Motor neuron (in vitro differentiated cells): ENCODE measurements around the gene SLC35E2B. TPM values are rescaled to one million over a fixed set of nuclear protein-coding genes. Genes with fewer than 3 reads are reported as not detected.
A peak's percentile ranks its signal among the peaks of the same experiment; 100 is the strongest.

ENCODE experiments used
- ATAC-seq, 8 experiments: fragments of 200-7000 bp; cut with Tn5 transposase; replicated peaks in 6 of 8; 2 replicates each; pipeline ENCODE4 v1.8.0; 2021; ENCODE audit warnings: mild to moderate bottlenecking in 8 of 8, moderate library complexity in 8 of 8
- H3K27ac ChIP-seq, 2 donors: fragments of 250-450 bp; sonication (Bioruptor Pico); 2 replicates each; pipeline ENCODE4 v1.9.0; 2021; ENCODE audit warnings: antibody characterized with exemption in 2 of 2, mild to moderate bottlenecking in 2 of 2, moderate library complexity in 1 of 2
- H3K4me1 ChIP-seq, 2 donors: fragments of 250-450 bp; sonication (Bioruptor Pico); replicated peaks in 1 of 2; 2 replicates each; pipeline ENCODE4 v1.6.1; 2021; ENCODE audit warnings: antibody characterized with exemption in 2 of 2, mild to moderate bottlenecking in 2 of 2, moderate library complexity in 1 of 2
- H3K4me3 ChIP-seq, 5 donors: fragments of 250-450 bp; sonication (Bioruptor Pico); 2 replicates each; pipeline ENCODE4 v1.9.0; 2021; ENCODE audit warnings: antibody characterized with exemption in 5 of 5, mild to moderate bottlenecking in 5 of 5, moderate library complexity in 4 of 5
- WGBS, 10 experiments: fragments of 450-650 bp; shearing (Covaris generic); methylation state at CpG; one replicate each; pipeline ENCODE4 v1.0.0; 2022; 5-methylcytosine and 5-hydroxymethylcytosine counted together
- in situ Hi-C, 9 experiments: fragments of 400-800 bp; cut with MboI; loops; one replicate each; pipeline ENCODE4 v1.15.0; 2021; ENCODE audit warnings: low sequenced_read_pairs in 9 of 9, low pct_unique_long_range_greater_than_20kb in 2 of 9; ENCODE audit not compliant: unreplicated experiment in 9 of 9
- total RNA-seq, 8 experiments: library from RNA; unstranded; fragments of 300-600 nt; gene quantifications; 2 replicates each; pipeline versions ENCODE4 v1.2.3 to v1.2.4, GENCODE V29; 2022

SLC35E2B gene
- total RNA-seq, 8 experiments from 2014 or later = 35.5 to 98.7 (median 58.9) TPM

- WGBS, 10 experiments = 93 to 100% (median 100%) methylated on average over 1 to 7 of the region's 48 CpGs; no CpG with 5 or more reads in 7 of the 10 experiments
- H3K4me3 ChIP-seq = no peak overlapping the region
- H3K4me1 ChIP-seq = peaks cover 0 to 6% of the 10 kb centered on the region in 2 donors
- in situ Hi-C loops = no loop called here
- H3K27ac ChIP-seq = no peak overlapping the region
- ATAC-seq = no peak
These were observed 66.1 kb downstream of the SLC35E2B start for GRCh38 chr1:1626207-1627141.

GRCh38 chr1:1625824-1626206 lies 66.8 kb downstream of the SLC35E2B start:
- in situ Hi-C loops = no loop called here
- Histone ChIP-seq H3K27ac (no peak overlapping the region), H3K4me1 (peaks cover 0 to 3% of the 10 kb centered on the region in 2 donors), H3K4me3 (no peak overlapping the region)
- 100% methylated on average over 1 of the region's 8 CpGs; no CpG with 5 or more reads in 9 of the 10 experiments for WGBS, 10 experiments
- no peak for ATAC-seq

- in situ Hi-C loops = no loop called here
- no peak for ATAC-seq
- Histone ChIP-seq H3K4me1 (peaks cover 0 to 3% of the 10 kb centered on the region in 2 donors), H3K4me3 (no peak overlapping the region), H3K27ac (no peak overlapping the region)
- 91% methylated on average over 10 of the region's 28 CpGs; no CpG with 5 or more reads in 9 of the 10 experiments for WGBS, 10 experiments
These were observed 67.2 kb downstream of the SLC35E2B start for GRCh38 chr1:1625404-1625775.

- peaks cover 0 to 3% of the 10 kb centered on the region in 2 donors for H3K4me1 ChIP-seq
- no peak overlapping the region for H3K4me3 ChIP-seq
- in situ Hi-C loops = no loop called here
- 69 to 87% (median 77%) methylated on average over 3 to 6 of the region's 38 CpGs; no CpG with 5 or more reads in 6 of the 10 experiments for WGBS, 10 experiments
- H3K27ac ChIP-seq = no peak overlapping the region
- ATAC-seq = peak in 7 of 8 experiments; percentile 13 to 55 (median 36)
These were observed 67.9 kb downstream of the SLC35E2B start for GRCh38 chr1:1624443-1625403.

GRCh38 chr1:1623631-1624442 lies 68.8 kb downstream of the SLC35E2B start:
- Histone ChIP-seq H3K4me3 (no peak overlapping the region), H3K4me1 (no peaks in the 10 kb centered on the region), H3K27ac (no peak overlapping the region)
- in situ Hi-C loops = no loop called here
- ATAC-seq = no peak
- WGBS, 10 experiments = 72 to 96% (median 82%) methylated on average over 2 to 15 of the region's 51 CpGs; no CpG with 5 or more reads in 6 of the 10 experiments

- 91 to 95% methylated on average over 4 to 9 of the region's 33 CpGs; no CpG with 5 or more reads in 8 of the 10 experiments for WGBS, 10 experiments
- Histone ChIP-seq H3K4me1 (no peaks in the 10 kb centered on the region), H3K27ac (no peak overlapping the region), H3K4me3 (no peak overlapping the region)
- ATAC-seq = no peak
- in situ Hi-C loops = no loop called here
These were observed 69.4 kb downstream of the SLC35E2B start for GRCh38 chr1:1623181-1623630.

- H3K4me3 ChIP-seq = no peak overlapping the region
- in situ Hi-C loops = no loop called here
- 50 to 95% (median 87%) methylated on average over 1 to 16 of the region's 17 CpGs; no CpG with 5 or more reads in 3 of the 10 experiments for WGBS, 10 experiments
- no peaks in the 10 kb centered on the region for H3K4me1 ChIP-seq
- ATAC-seq = no peak
- no peak overlapping the region for H3K27ac ChIP-seq
These were observed 69.9 kb downstream of the SLC35E2B start for GRCh38 chr1:1622788-1623094.

GRCh38 chr1:1622010-1622787 lies 70.4 kb downstream of the SLC35E2B start:
- ATAC-seq = peak in 5 of 8 experiments; percentile 11 to 54 (median 37)
- in situ Hi-C loops = no loop called here
- no peak overlapping the region for H3K4me3 ChIP-seq
- H3K27ac ChIP-seq = no peak overlapping the region
- no peaks in the 10 kb centered on the region for H3K4me1 ChIP-seq
- 0 to 88% (median 67%) methylated on average over 1 to 15 of the region's 21 CpGs; no CpG with 5 or more reads in 5 of the 10 experiments for WGBS, 10 experiments

GRCh38 chr1:1621173-1622009 lies 71.2 kb downstream of the SLC35E2B start:
- in situ Hi-C loops = no loop called here
- WGBS, 10 experiments = 80 to 90% (median 87%) methylated on average over 4 to 17 of the region's 31 CpGs; no CpG with 5 or more reads in 7 of the 10 experiments

GRCh38 chr1:1620433-1621139 lies 72.0 kb downstream of the SLC35E2B start:
- no peak overlapping the region for H3K27ac ChIP-seq
- H3K4me1 ChIP-seq = peaks cover 7 to 8% of the 10 kb centered on the region in 2 donors
- in situ Hi-C loops = no loop called here
- WGBS, 10 experiments = 66 to 84% (median 82%) methylated on average over 2 to 8 of the region's 16 CpGs; no CpG with 5 or more reads in 7 of the 10 experiments
- ATAC-seq = no peak
- H3K4me3 ChIP-seq = no peak overlapping the region

More at GRCh38 chr1:1621173-1622009, 71.2 kb downstream of the SLC35E2B start:
- H3K27ac ChIP-seq = no peak overlapping the region
- ATAC-seq = peak in 2 of 8 experiments; percentile 19 to 52
- H3K4me3 ChIP-seq = no peak overlapping the region
- peaks cover 7% of the 10 kb centered on the region in 2 donors for H3K4me1 ChIP-seq
